Measurements from ENCODE around the gene SERPINA10.

DNA sequence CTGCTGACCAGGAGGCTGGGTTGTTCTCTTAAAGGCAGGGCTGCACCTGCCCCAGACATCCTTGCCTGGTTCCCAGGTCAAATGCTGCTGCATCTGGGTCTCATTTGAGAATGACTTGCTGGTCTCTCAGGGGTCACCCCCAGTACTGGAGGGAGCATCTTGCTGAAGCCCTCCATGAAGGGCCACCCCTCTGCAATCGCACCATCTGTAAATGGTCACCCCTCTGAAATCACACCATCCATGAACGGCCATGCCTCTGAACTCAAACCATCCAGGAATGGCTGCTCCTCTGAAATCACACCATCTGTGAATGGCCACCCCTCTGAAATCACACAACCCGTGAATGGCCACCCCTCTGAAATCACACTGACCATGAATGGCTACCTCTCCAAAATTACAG is 37.4 kb upstream of the SERPINA10 start:
- TF ChIP-seq, protein P1, sequence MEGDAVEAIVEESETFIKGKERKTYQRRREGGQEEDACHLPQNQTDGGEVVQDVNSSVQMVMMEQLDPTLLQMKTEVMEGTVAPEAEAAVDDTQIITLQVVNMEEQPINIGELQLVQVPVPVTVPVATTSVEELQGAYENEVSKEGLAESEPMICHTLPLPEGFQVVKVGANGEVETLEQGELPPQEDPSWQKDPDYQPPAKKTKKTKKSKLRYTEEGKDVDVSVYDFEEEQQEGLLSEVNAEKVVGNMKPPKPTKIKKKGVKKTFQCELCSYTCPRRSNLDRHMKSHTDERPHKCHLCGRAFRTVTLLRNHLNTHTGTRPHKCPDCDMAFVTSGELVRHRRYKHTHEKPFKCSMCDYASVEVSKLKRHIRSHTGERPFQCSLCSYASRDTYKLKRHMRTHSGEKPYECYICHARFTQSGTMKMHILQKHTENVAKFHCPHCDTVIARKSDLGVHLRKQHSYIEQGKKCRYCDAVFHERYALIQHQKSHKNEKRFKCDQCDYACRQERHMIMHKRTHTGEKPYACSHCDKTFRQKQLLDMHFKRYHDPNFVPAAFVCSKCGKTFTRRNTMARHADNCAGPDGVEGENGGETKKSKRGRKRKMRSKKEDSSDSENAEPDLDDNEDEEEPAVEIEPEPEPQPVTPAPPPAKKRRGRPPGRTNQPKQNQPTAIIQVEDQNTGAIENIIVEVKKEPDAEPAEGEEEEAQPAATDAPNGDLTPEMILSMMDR (conservative IDR thresholded peaks at IDR 0.05; ENCODE audit: low read length) = no peak
- no peak for TF ChIP-seq EZH2phosphoT487 (IDR thresholded peaks at IDR 0.05; ENCODE audit: borderline replicate concordance, low read depth, low read length)

Data from OCI-LY7 (cell line).